Measurements from ENCODE around the gene CDK7.

CDK7 gene

DNA sequence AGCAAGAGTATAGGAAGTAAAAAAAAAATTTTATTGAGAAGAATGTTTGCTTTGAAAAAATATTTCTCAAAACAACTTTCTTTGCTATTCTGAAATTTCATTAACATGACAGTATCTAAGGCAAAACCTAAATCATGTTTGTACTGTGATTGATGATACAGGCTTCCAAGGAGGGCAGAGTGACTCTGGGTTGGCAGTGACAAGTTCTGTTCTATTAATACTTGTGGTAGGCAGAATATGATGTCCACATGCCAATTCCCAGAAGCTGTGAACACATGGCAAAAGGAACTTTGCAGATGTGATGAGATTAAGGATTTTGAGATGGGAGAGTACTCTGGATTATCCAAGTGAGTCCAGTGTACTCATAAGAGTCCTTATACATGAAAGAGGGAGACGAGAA is 81.3 kb downstream of the CDK7 start:
- no peak for DNase-seq (ENCODE audit: low read depth)
- H3K4me3 ChIP-seq (ENCODE audit: low read depth, low read length), result no peak overlapping the region
- TF ChIP-seq MAX (IDR thresholded peaks at IDR 0.05; ENCODE audit: low read depth, low read length) (no peak), POLR2A (IDR thresholded peaks at IDR 0.05; ENCODE audit: extremely low read depth, insufficient read length) (no peak), MYC (IDR thresholded peaks at IDR 0.05; ENCODE audit: low read depth, low read length) (no peak), CTCF (IDR thresholded peaks at IDR 0.05; ENCODE audit: low read depth, low read length) (no peak)

- no peak overlapping the region for H3K4me3 ChIP-seq (ENCODE audit: low read depth, low read length)
- peak; percentile 37 for DNase-seq (ENCODE audit: low read depth)
- TF ChIP-seq POLR2A (IDR thresholded peaks at IDR 0.05; ENCODE audit: extremely low read depth, insufficient read length) (no peak), MAX (IDR thresholded peaks at IDR 0.05; ENCODE audit: low read depth, low read length) (no peak), CTCF (IDR thresholded peaks at IDR 0.05; ENCODE audit: low read depth, low read length) (no peak), MYC (IDR thresholded peaks at IDR 0.05; ENCODE audit: low read depth, low read length) (no peak)
Observed at GRCh38 chr5:69317391-69317790, 82.7 kb downstream of the CDK7 start.

GRCh38 chr5:69326365-69326764 is 91.7 kb downstream of the CDK7 start:
- no peak overlapping the region for H3K4me3 ChIP-seq (ENCODE audit: low read depth, low read length)
- DNase-seq (ENCODE audit: low read depth), result no peak
- TF ChIP-seq CTCF (IDR thresholded peaks at IDR 0.05; ENCODE audit: low read depth, low read length), result no peak
- no peak for TF ChIP-seq MYC (IDR thresholded peaks at IDR 0.05; ENCODE audit: low read depth, low read length)
- TF ChIP-seq POLR2A (IDR thresholded peaks at IDR 0.05; ENCODE audit: extremely low read depth, insufficient read length), result no peak
- TF ChIP-seq MAX (IDR thresholded peaks at IDR 0.05; ENCODE audit: low read depth, low read length), result no peak

All from NB4 (cell line).